Measurements from ENCODE around the gene PHF5A. TPM values are rescaled to one million over a fixed set of nuclear protein-coding genes. Genes with fewer than 3 reads are reported as not detected.

The PHF5A gene
- total and polyA plus RNA-seq, 2 experiments from 2014 or later: 21.9 to 55.2 TPM

DNA sequence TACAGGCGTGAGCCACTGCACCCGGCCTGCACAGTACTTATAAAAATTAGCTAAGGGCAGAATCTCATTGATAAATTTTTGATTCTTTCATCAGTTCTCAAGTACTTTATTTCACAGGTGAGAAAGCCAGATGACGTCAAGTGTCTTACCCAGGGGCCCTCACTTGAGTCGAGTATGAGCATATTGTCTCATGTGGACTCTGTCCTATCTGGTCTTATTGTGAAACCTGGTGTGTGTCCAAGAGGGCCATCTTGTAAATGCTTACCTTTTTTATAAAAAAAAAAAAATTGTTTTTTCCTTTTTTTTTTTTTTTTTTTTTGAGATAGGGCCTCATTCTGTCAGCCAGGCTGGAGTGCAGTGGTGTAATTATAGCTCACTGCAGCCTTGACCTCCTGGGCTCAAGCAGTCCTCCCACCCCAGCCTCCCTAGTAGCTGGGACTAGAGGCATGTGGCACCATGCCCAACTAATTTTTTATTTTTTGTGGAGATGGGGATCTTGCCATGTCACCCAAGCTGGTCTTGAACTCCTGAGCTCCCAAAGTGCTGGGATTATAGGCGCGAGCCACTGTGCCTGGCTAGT, 6.5 kb upstream of the PHF5A start:
- Histone ChIP-seq H4K20me1 (ENCODE audit: insufficient read depth, poor library complexity, severe bottlenecking) (peaks cover 19% of the 10 kb centered on the region), H3K27ac (peak overlapping the region; percentile 78), H3K36me3 (replicated peaks; ENCODE audit: insufficient read depth, low read depth) (no peaks in the 10 kb centered on the region), H3K4me3 (no peak overlapping the region), H2AFZ (no peak overlapping the region), H3K4me2 (peak overlapping the region; percentile 20), H3K4me1 (ENCODE audit: insufficient read depth) (peaks cover 30% of the 10 kb centered on the region), H3K9me2 (replicated peaks; ENCODE audit: insufficient read depth) (no peaks in the 10 kb centered on the region), H3K27me3 (no peaks in the 10 kb centered on the region), H3K79me2 (peaks cover 97% of the 10 kb centered on the region), H3K9me3 (ENCODE audit: low read depth) (no peaks in the 10 kb centered on the region)
- WGBS (ENCODE audit: low lambda C conversion rate, missing lambda C conversion rate): 94% methylated on average over 6 of the region's 6 CpGs
- DNase-seq (ENCODE audit: low spot score): peak; percentile 32
- TF ChIP-seq EZH2phosphoT487 (IDR thresholded peaks at IDR 0.05; ENCODE audit: low read depth, severe bottlenecking, unreplicated experiment) (no peak), EZH2 (IDR thresholded peaks at IDR 0.05; ENCODE audit: borderline replicate concordance) (no peak)

DNA sequence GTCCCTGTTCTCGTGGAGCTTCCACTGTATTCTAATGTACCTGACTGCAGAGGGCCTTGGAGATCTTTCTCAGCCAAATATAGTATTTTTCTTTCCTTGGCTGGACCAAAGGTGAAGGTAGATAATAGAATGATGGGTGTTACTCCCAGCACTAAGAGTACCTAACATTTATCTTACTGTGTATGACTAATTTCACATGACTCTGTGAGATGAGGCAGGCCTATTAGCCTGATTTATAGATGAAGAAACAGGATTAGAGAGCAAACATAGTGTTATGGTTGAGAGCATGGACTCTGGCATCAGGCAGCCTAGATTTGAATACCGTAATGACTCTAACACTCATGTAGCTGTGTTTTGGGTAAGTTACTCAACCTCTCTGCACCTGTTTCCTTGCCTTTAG, 3.1 kb upstream of the PHF5A start:
- H3K9me2 ChIP-seq (replicated peaks; ENCODE audit: insufficient read depth): no peaks in the 10 kb centered on the region
- no peak overlapping the region for H3K4me3 ChIP-seq
- H3K36me3 ChIP-seq (replicated peaks; ENCODE audit: insufficient read depth, low read depth): no peaks in the 10 kb centered on the region
- peak overlapping the region; percentile 90 for H3K27ac ChIP-seq
- H3K79me2 ChIP-seq: peaks cover 89% of the 10 kb centered on the region
- H3K9me3 ChIP-seq (ENCODE audit: low read depth): no peaks in the 10 kb centered on the region
- no peaks in the 10 kb centered on the region for H3K27me3 ChIP-seq
- H4K20me1 ChIP-seq (ENCODE audit: insufficient read depth, poor library complexity, severe bottlenecking): no peaks in the 10 kb centered on the region
- peaks cover 20% of the 10 kb centered on the region for H3K4me1 ChIP-seq (ENCODE audit: insufficient read depth)
- peak; percentile 52 for DNase-seq (ENCODE audit: low spot score)
- TF ChIP-seq EZH2 (IDR thresholded peaks at IDR 0.05; ENCODE audit: borderline replicate concordance) (no peak), EZH2phosphoT487 (IDR thresholded peaks at IDR 0.05; ENCODE audit: low read depth, severe bottlenecking, unreplicated experiment) (no peak)
- TF ChIP-seq, protein P1, sequence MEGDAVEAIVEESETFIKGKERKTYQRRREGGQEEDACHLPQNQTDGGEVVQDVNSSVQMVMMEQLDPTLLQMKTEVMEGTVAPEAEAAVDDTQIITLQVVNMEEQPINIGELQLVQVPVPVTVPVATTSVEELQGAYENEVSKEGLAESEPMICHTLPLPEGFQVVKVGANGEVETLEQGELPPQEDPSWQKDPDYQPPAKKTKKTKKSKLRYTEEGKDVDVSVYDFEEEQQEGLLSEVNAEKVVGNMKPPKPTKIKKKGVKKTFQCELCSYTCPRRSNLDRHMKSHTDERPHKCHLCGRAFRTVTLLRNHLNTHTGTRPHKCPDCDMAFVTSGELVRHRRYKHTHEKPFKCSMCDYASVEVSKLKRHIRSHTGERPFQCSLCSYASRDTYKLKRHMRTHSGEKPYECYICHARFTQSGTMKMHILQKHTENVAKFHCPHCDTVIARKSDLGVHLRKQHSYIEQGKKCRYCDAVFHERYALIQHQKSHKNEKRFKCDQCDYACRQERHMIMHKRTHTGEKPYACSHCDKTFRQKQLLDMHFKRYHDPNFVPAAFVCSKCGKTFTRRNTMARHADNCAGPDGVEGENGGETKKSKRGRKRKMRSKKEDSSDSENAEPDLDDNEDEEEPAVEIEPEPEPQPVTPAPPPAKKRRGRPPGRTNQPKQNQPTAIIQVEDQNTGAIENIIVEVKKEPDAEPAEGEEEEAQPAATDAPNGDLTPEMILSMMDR (IDR thresholded peaks at IDR 0.05; ENCODE audit: poor library complexity): no peak
- peak overlapping the region; percentile 87 for H3K4me2 ChIP-seq
- WGBS (ENCODE audit: low lambda C conversion rate, missing lambda C conversion rate): 78% methylated on average over 2 of the region's 2 CpGs
- H2AFZ ChIP-seq: no peak overlapping the region

DNA sequence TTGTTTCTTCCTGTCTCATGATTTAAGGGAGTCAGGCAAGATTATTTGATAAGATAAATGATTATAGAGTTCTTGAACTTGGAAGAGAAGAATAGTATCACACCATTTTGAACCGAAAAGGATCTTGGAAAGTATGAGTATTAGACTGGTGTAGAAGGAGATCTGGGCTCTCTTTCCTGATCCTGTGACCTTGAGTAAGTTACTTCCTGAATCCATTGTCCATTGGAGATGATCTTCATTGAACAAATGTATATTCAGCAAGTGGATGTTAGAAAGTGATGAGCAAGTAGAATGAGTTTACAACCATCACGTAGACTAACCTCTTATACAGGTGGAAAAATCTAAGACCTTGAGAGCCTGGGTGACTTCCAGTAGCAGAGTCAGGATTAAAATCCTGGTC, 2.4 kb upstream of the PHF5A start:
- Histone ChIP-seq H3K27ac (peak overlapping the region; percentile 90), H3K9me3 (ENCODE audit: low read depth) (no peaks in the 10 kb centered on the region), H3K79me2 (peaks cover 89% of the 10 kb centered on the region), H3K9me2 (replicated peaks; ENCODE audit: insufficient read depth) (no peaks in the 10 kb centered on the region), H3K27me3 (no peaks in the 10 kb centered on the region), H3K4me2 (peak overlapping the region; percentile 87), H4K20me1 (ENCODE audit: insufficient read depth, poor library complexity, severe bottlenecking) (no peaks in the 10 kb centered on the region), H2AFZ (no peak overlapping the region), H3K4me1 (ENCODE audit: insufficient read depth) (peaks cover 15% of the 10 kb centered on the region), H3K4me3 (no peak overlapping the region), H3K36me3 (replicated peaks; ENCODE audit: insufficient read depth, low read depth) (no peaks in the 10 kb centered on the region)
- no peak for DNase-seq (ENCODE audit: low spot score)
- TF ChIP-seq EZH2phosphoT487 (IDR thresholded peaks at IDR 0.05; ENCODE audit: low read depth, severe bottlenecking, unreplicated experiment): no peak
- WGBS (ENCODE audit: low lambda C conversion rate, missing lambda C conversion rate): 87% methylated on average over 2 of the region's 2 CpGs

DNA sequence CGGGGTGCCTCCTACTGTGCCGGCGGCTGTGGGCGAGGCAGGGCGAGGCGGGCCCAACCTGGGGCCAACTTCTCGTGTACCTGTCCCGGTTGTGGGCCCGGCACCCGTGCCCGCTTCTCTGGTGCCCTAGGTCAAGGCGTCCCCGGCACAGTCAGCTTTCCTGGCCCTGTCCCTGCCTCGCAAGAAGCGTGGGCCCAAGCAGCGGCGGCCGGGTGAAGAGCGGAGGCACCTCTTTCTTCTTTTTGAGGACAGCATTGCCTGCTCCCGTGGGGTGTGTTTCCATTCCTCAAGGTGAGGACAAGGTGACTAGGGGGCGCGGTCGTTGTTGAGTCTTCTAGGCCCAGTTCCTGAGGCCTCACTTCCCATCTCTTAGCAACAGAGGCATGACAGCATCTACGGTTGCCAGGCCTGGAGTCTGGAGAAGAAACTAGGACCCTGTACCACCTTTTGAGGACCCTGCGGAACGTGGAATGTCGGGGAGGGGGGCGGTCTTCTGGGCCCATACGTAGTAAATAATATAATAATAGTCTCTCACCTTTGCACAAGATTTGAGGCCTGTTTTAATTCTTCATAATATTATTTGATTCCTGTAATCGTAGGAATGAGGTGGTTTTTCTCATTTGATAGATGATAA, 843 bp upstream of the PHF5A start:
- Histone ChIP-seq H3K4me1 (ENCODE audit: insufficient read depth) (peaks cover 11% of the 10 kb centered on the region), H4K20me1 (ENCODE audit: insufficient read depth, poor library complexity, severe bottlenecking) (no peaks in the 10 kb centered on the region), H3K4me3 (peak overlapping the region; percentile 6), H3K4me2 (peak overlapping the region; percentile 87), H3K9me2 (replicated peaks; ENCODE audit: insufficient read depth) (no peaks in the 10 kb centered on the region), H3K36me3 (replicated peaks; ENCODE audit: insufficient read depth, low read depth) (peaks cover 4% of the 10 kb centered on the region), H3K27me3 (no peaks in the 10 kb centered on the region), H2AFZ (peak overlapping the region; percentile 27), H3K27ac (peak overlapping the region; percentile 90), H3K79me2 (peaks cover 92% of the 10 kb centered on the region), H3K9me3 (ENCODE audit: low read depth) (no peaks in the 10 kb centered on the region)
- WGBS (ENCODE audit: low lambda C conversion rate, missing lambda C conversion rate): 3% methylated on average over 30 of the region's 30 CpGs
- DNase-seq (ENCODE audit: low spot score): peak; percentile 66
- no peak for TF ChIP-seq EZH2 (IDR thresholded peaks at IDR 0.05; ENCODE audit: borderline replicate concordance)
- TF ChIP-seq, protein P1 (IDR thresholded peaks at IDR 0.05; ENCODE audit: poor library complexity): no peak
- no peak for TF ChIP-seq EZH2phosphoT487 (IDR thresholded peaks at IDR 0.05; ENCODE audit: low read depth, severe bottlenecking, unreplicated experiment)

Measured in hepatocyte (in vitro differentiated cells).